ENCODE data around the gene PSENEN.

The PSENEN gene

GRCh38 chr19:35715355-35715809 lies 30.1 kb upstream of the PSENEN start:
- Histone ChIP-seq H4K20me1 (ENCODE audit: insufficient read depth, low read length, poor library complexity, severe bottlenecking) (peaks cover 22% of the 10 kb centered on the region), H3K36me3 (ENCODE audit: insufficient read depth, low read length) (no peaks in the 10 kb centered on the region), H3K79me2 (ENCODE audit: insufficient read depth, low read length) (peaks cover 32% of the 10 kb centered on the region), H3K9me2 (replicated peaks; ENCODE audit: low read depth, low read length) (no peaks in the 10 kb centered on the region), H3K4me2 (ENCODE audit: low read depth, low read length, poor library complexity, severe bottlenecking) (peak overlapping the region; percentile 84), H2AFZ (ENCODE audit: low read length) (no peak overlapping the region), H3K9me3 (ENCODE audit: insufficient read depth, low read depth, low read length) (no peaks in the 10 kb centered on the region), H3K4me1 (ENCODE audit: insufficient read depth, low read length, poor library complexity, severe bottlenecking) (peaks cover 27% of the 10 kb centered on the region), H3K4me3 (ENCODE audit: low read length, poor library complexity, severe bottlenecking) (peak overlapping the region; percentile 81), H3K9ac (ENCODE audit: low read depth, low read length, poor library complexity, severe bottlenecking) (peak overlapping the region; percentile 79), H3F3A (ENCODE audit: low read depth) (no peaks in the 10 kb centered on the region), H3K27me3 (ENCODE audit: insufficient read depth, low read length, poor library complexity, severe bottlenecking) (no peaks in the 10 kb centered on the region)
- TF ChIP-seq CTCF (conservative IDR thresholded peaks at IDR 0.05; ENCODE audit: low read length) (no peak), EZH2phosphoT487 (IDR thresholded peaks at IDR 0.05; ENCODE audit: borderline replicate concordance) (no peak)

- H3K4me2 ChIP-seq (ENCODE audit: low read depth, low read length, poor library complexity, severe bottlenecking), result peak overlapping the region; percentile 84
- peaks cover 22% of the 10 kb centered on the region for H4K20me1 ChIP-seq (ENCODE audit: insufficient read depth, low read length, poor library complexity, severe bottlenecking)
- no peaks in the 10 kb centered on the region for H3K9me2 ChIP-seq (replicated peaks; ENCODE audit: low read depth, low read length)
- no peaks in the 10 kb centered on the region for H3K36me3 ChIP-seq (ENCODE audit: insufficient read depth, low read length)
- peaks cover 37% of the 10 kb centered on the region for H3K79me2 ChIP-seq (ENCODE audit: insufficient read depth, low read length)
- peak overlapping the region; percentile 89 for H2AFZ ChIP-seq (ENCODE audit: low read length)
- no peaks in the 10 kb centered on the region for H3F3A ChIP-seq (ENCODE audit: low read depth)
- H3K4me3 ChIP-seq (ENCODE audit: low read length, poor library complexity, severe bottlenecking), result peak overlapping the region; percentile 81
- H3K9me3 ChIP-seq (ENCODE audit: insufficient read depth, low read depth, low read length), result no peaks in the 10 kb centered on the region
- peaks cover 27% of the 10 kb centered on the region for H3K4me1 ChIP-seq (ENCODE audit: insufficient read depth, low read length, poor library complexity, severe bottlenecking)
- H3K27me3 ChIP-seq (ENCODE audit: insufficient read depth, low read length, poor library complexity, severe bottlenecking), result no peaks in the 10 kb centered on the region
- H3K9ac ChIP-seq (ENCODE audit: low read depth, low read length, poor library complexity, severe bottlenecking), result peak overlapping the region; percentile 79
- TF ChIP-seq EZH2phosphoT487 (IDR thresholded peaks at IDR 0.05; ENCODE audit: borderline replicate concordance) (no peak), CTCF (conservative IDR thresholded peaks at IDR 0.05; ENCODE audit: low read length) (no peak)
Observed at GRCh38 chr19:35715981-35716800, 29.3 kb upstream of the PSENEN start.

- Histone ChIP-seq H4K20me1 (ENCODE audit: insufficient read depth, low read length, poor library complexity, severe bottlenecking) (peaks cover 22% of the 10 kb centered on the region), H3K9ac (ENCODE audit: low read depth, low read length, poor library complexity, severe bottlenecking) (peak overlapping the region; percentile 79), H3K4me2 (ENCODE audit: low read depth, low read length, poor library complexity, severe bottlenecking) (peak overlapping the region; percentile 84), H3K4me3 (ENCODE audit: low read length, poor library complexity, severe bottlenecking) (peak overlapping the region; percentile 81), H3K9me3 (ENCODE audit: insufficient read depth, low read depth, low read length) (no peaks in the 10 kb centered on the region), H3K27me3 (ENCODE audit: insufficient read depth, low read length, poor library complexity, severe bottlenecking) (no peaks in the 10 kb centered on the region), H3K9me2 (replicated peaks; ENCODE audit: low read depth, low read length) (no peaks in the 10 kb centered on the region), H3K4me1 (ENCODE audit: insufficient read depth, low read length, poor library complexity, severe bottlenecking) (peaks cover 27% of the 10 kb centered on the region), H3K79me2 (ENCODE audit: insufficient read depth, low read length) (peaks cover 45% of the 10 kb centered on the region), H2AFZ (ENCODE audit: low read length) (peak overlapping the region; percentile 89), H3K36me3 (ENCODE audit: insufficient read depth, low read length) (peaks cover 6% of the 10 kb centered on the region; the same call in 1 of the 2 replicates), H3F3A (ENCODE audit: low read depth) (no peaks in the 10 kb centered on the region)
- TF ChIP-seq EZH2phosphoT487 (IDR thresholded peaks at IDR 0.05; ENCODE audit: borderline replicate concordance) (no peak), CTCF (conservative IDR thresholded peaks at IDR 0.05; ENCODE audit: low read length) (peak; percentile 79)
Observed at GRCh38 chr19:35716801-35717664, 28.4 kb upstream of the PSENEN start.

All from Loucy (cell line).